ENCODE data around the gene ITGB6. TPM values are rescaled to one million over a fixed set of nuclear protein-coding genes. Genes with fewer than 3 reads are reported as not detected.

The ITGB6 gene
- total and polyA plus RNA-seq, 2 of the 8 experiments (the other 6 are each of a cell fraction or from before 2014, with no cell fraction given), result not detected

GRCh38 chr2:160091381-160091780, 108.7 kb downstream of the ITGB6 start:
- no peak overlapping the region for H3K4me3 ChIP-seq (ENCODE audit: extremely low read depth in 1 of 4, insufficient read depth in 2 of 4, low read depth in 3 of 4, low read length in 4 of 4)
- H2BK20ac ChIP-seq (ENCODE audit: low read length), result no peak overlapping the region
- no peaks in the 10 kb centered on the region; a peak in 1 of 7 replicates for H3K27me3 ChIP-seq (replicated peaks in 1 of 4; ENCODE audit: control insufficient read depth in 3 of 4, extremely low read depth in 1 of 4, insufficient read depth in 3 of 4, low read length in 3 of 4)
- H3K79me1 ChIP-seq (ENCODE audit: low read depth, low read length), result no peaks in the 10 kb centered on the region
- H2AK5ac ChIP-seq (ENCODE audit: low read depth, low read length), result no peak overlapping the region
- no peak overlapping the region for H3K14ac ChIP-seq (ENCODE audit: insufficient read length)
- no peak overlapping the region for H4K8ac ChIP-seq (ENCODE audit: extremely low read depth, insufficient read depth, low read length)
- no peak overlapping the region for H3K23ac ChIP-seq (ENCODE audit: insufficient read length)
- H3K9me3 ChIP-seq (ENCODE audit: insufficient read depth in 2 of 2, low read depth in 1 of 2, low read length in 1 of 2), result peaks cover 52 to 53% of the 10 kb centered on the region in 2 experiments
- no peaks in the 10 kb centered on the region for H4K20me1 ChIP-seq (replicated peaks in 1 of 2; ENCODE audit: control insufficient read depth in 1 of 2, insufficient read depth in 2 of 2, low read length in 2 of 2)
- H2BK5ac ChIP-seq (ENCODE audit: low read depth, low read length), result no peak overlapping the region
- no peak overlapping the region for H3K27ac ChIP-seq (ENCODE audit: low read depth, low read length)
- no peak overlapping the region for H4K5ac ChIP-seq (ENCODE audit: insufficient read length, low read depth, low read length)
- H4K91ac ChIP-seq (replicated peaks; ENCODE audit: insufficient read length, low read length), result no peak overlapping the region
- H3K4me2 ChIP-seq (ENCODE audit: insufficient read depth in 1 of 2, low read depth in 2 of 2, low read length in 2 of 2), result no peak overlapping the region
- peaks cover 0 to 2% (median 0%) of the 10 kb centered on the region in 4 experiments; a peak in 1 of 8 replicates for H3K36me3 ChIP-seq (ENCODE audit: control insufficient read depth in 2 of 4, insufficient read depth in 4 of 4, low read length in 3 of 4)
- FAIRE-seq, result no peak
- H2BK120ac ChIP-seq (replicated peaks; ENCODE audit: low read depth, low read length), result no peak overlapping the region
- H3K56ac ChIP-seq (replicated peaks; ENCODE audit: insufficient read length, low read depth, low read length), result no peak overlapping the region
- no peak overlapping the region for H2BK12ac ChIP-seq (ENCODE audit: low read depth, low read length)
- CTCF ChIA-PET (ENCODE audit: partially characterized antibody), result interaction anchor here (0.6 to 1.0 kb wide), 2 partner anchors 18 to 69 kb away, joined by 3 to 4 read pairs; no protein-coding TSS in a partner anchor
- no peak overlapping the region for H3K9ac ChIP-seq (replicated peaks in 1 of 4; ENCODE audit: extremely low read depth in 1 of 4, low read depth in 3 of 4, low read length in 3 of 4)
- no peak overlapping the region for H2AFZ ChIP-seq (ENCODE audit: low read length)
- POLR2A ChIA-PET (ENCODE audit: partially characterized antibody), result no interaction called here
- no peak overlapping the region for H3K18ac ChIP-seq (ENCODE audit: extremely low read depth, low read length)
- no peaks in the 10 kb centered on the region; the same call in 1 of the 2 replicates for H3K23me2 ChIP-seq (ENCODE audit: low read depth, low read length)
- H3K4ac ChIP-seq (replicated peaks; ENCODE audit: insufficient read length, low read depth, low read length), result no peak overlapping the region
- no peaks in the 10 kb centered on the region for H3K4me1 ChIP-seq (replicated peaks in 1 of 4; ENCODE audit: control insufficient read depth in 3 of 4, insufficient read depth in 4 of 4, low read length in 3 of 4)
- no peak for DNase-seq (ENCODE audit: low read depth in 1 of 2, low spot score in 2 of 2)
- no peak overlapping the region for H2BK15ac ChIP-seq (ENCODE audit: low read length)
- no peaks in the 10 kb centered on the region for H3K79me2 ChIP-seq (ENCODE audit: control insufficient read depth in 1 of 2, insufficient read depth in 2 of 2, low read length in 2 of 2)
- TF ChIP-seq SP4 (IDR thresholded peaks at IDR 0.05; ENCODE audit: low read length), result no peak
- TF ChIP-seq ATF2 (IDR thresholded peaks at IDR 0.05; ENCODE audit: low read length), result no peak
- TF ChIP-seq FOSL1 (IDR thresholded peaks at IDR 0.05; ENCODE audit: insufficient read depth, low read depth, low read length), result no peak
- no peak for TF ChIP-seq EZH2 (IDR thresholded peaks at IDR 0.05; ENCODE audit: low read depth, low read length, severe bottlenecking)
- no peak for TF ChIP-seq SIN3A (conservative IDR thresholded peaks at IDR 0.05 in 1 of 2, IDR thresholded peaks at IDR 0.05 in 1 of 2; ENCODE audit: low read depth in 1 of 2, low read length in 2 of 2)
- no peak for TF ChIP-seq USF2 (IDR thresholded peaks at IDR 0.05; ENCODE audit: low read length)
- no peak for TF ChIP-seq CREB1 (IDR thresholded peaks at IDR 0.05)
- TF ChIP-seq CBX5 (IDR thresholded peaks at IDR 0.05; ENCODE audit: low read depth, low read length), result no peak
- no peak for TF ChIP-seq CTCF (IDR thresholded peaks at IDR 0.05; ENCODE audit: control extremely low read depth in 1 of 3, insufficient read depth in 1 of 3, low read depth in 1 of 3, low read length in 3 of 3)

All from H1 (cell line).